Karpas-422 (cell line): ENCODE measurements around the gene RUNX2. TPM values are rescaled to one million over a fixed set of nuclear protein-coding genes. Genes with fewer than 3 reads are reported as not detected.

Source experiments
- DNase-seq: peaks from one replicate; pipeline ENCODE4 v3.0.0-alpha.2; 2015
- H2AFZ ChIP-seq: fragments of 200-600 bp; sonication (generic); 2 replicates; pipeline ENCODE4 v1.6.1; 2014; ENCODE audit warnings: antibody characterized with exemption, low read length, mixed read lengths
- H3K27ac ChIP-seq: fragments of 200-600 bp; sonication (generic); 2 replicates; pipeline ENCODE4 v1.5.1; 2014; ENCODE audit warnings: mild to moderate bottlenecking, low read length, moderate library complexity
- H3K27me3 ChIP-seq: fragments of 200-600 bp; sonication (generic); 2 replicates; pipeline ENCODE4 v1.6.1; 2014; ENCODE audit warnings: low read length, mixed read lengths
- H3K36me3 ChIP-seq: fragments of 200-600 bp; sonication (generic); 2 replicates; pipeline ENCODE4 v1.6.1; 2014; ENCODE audit warnings: low read length, mixed read lengths; ENCODE audit not compliant: insufficient read depth
- H3K4me1 ChIP-seq: fragments of 200-600 bp; sonication (generic); 2 replicates; pipeline ENCODE4 v1.6.1; 2014; ENCODE audit warnings: mild to moderate bottlenecking, low read length, mixed read lengths
- H3K4me2 ChIP-seq: fragments of 200-600 bp; sonication (generic); 2 replicates; pipeline ENCODE4 v1.6.1; 2014; ENCODE audit warnings: low read length, low read depth, mild to moderate bottlenecking; ENCODE audit not compliant: poor library complexity, severe bottlenecking
- H3K4me3 ChIP-seq: fragments of 200-600 bp; sonication (generic); 2 replicates; pipeline ENCODE4 v1.5.1; 2014; ENCODE audit warnings: mild to moderate bottlenecking, antibody characterized with exemption, low read length, mixed read lengths
- H3K79me2 ChIP-seq: fragments of 200-600 bp; sonication (generic); 2 replicates; pipeline ENCODE4 v1.6.1; 2014; ENCODE audit warnings: mild to moderate bottlenecking, low read length, mixed read lengths
- H3K9ac ChIP-seq: fragments of 200-600 bp; sonication (generic); 2 replicates; pipeline ENCODE4 v1.6.0; 2014; ENCODE audit warnings: low read length
- H3K9me2 ChIP-seq: fragments of 200-600 bp; sonication (generic), shearing (Covaris generic); replicated peaks from 2 replicates; pipeline ENCODE4 v1.6.0; 2014; ENCODE audit warnings: mild to moderate bottlenecking, low read length, moderate library complexity; ENCODE audit not compliant: insufficient read depth
- H3K9me3 ChIP-seq: fragments of 300-700, 200-600 bp; sonication (generic); 2 replicates; pipeline ENCODE4 v1.6.1; 2014; ENCODE audit warnings: low read length, mixed read lengths
- H4K20me1 ChIP-seq: fragments of 200-600 bp; sonication (generic); 2 replicates; pipeline ENCODE4 v1.6.1; 2014; ENCODE audit warnings: mild to moderate bottlenecking, antibody characterized with exemption, low read length, low read depth; ENCODE audit not compliant: insufficient read depth
- total RNA-seq: library from RNA; depleted of rRNA; stranded (reverse); fragments of >200 nt; shearing (Covaris generic); gene quantifications from 2 replicates; pipeline ENCODE4 v1.2.3, GENCODE V29; 2014; ENCODE audit warnings: low replicate concordance

RUNX2 gene
- total RNA-seq, 1 experiment from 2014 or later, result 0.19 TPM

- H3K4me3 ChIP-seq, result no peak overlapping the region
- no peak overlapping the region for H2AFZ ChIP-seq
- no peaks in the 10 kb centered on the region for H3K9me2 ChIP-seq
- no peaks in the 10 kb centered on the region for H3K9me3 ChIP-seq
- H3K36me3 ChIP-seq, result no peaks in the 10 kb centered on the region
- no peaks in the 10 kb centered on the region for H3K79me2 ChIP-seq
- no peaks in the 10 kb centered on the region for H3K4me1 ChIP-seq
- no peak for DNase-seq
- H3K27me3 ChIP-seq, result no peaks in the 10 kb centered on the region
- H3K9ac ChIP-seq, result no peak overlapping the region
- no peak overlapping the region for H3K27ac ChIP-seq
- H4K20me1 ChIP-seq, result no peaks in the 10 kb centered on the region
- no peak overlapping the region for H3K4me2 ChIP-seq
Measured at GRCh38 chr6:45454008-45454911, 126.1 kb downstream of the RUNX2 start.

GRCh38 chr6:45455408-45455807 is 127.3 kb downstream of the RUNX2 start:
- Histone ChIP-seq H4K20me1 (no peaks in the 10 kb centered on the region), H3K27me3 (no peaks in the 10 kb centered on the region), H3K36me3 (no peaks in the 10 kb centered on the region), H3K27ac (no peak overlapping the region), H3K4me2 (no peak overlapping the region), H3K9me3 (no peaks in the 10 kb centered on the region), H3K4me3 (no peak overlapping the region), H3K79me2 (no peaks in the 10 kb centered on the region), H2AFZ (no peak overlapping the region), H3K4me1 (no peaks in the 10 kb centered on the region), H3K9me2 (no peaks in the 10 kb centered on the region), H3K9ac (no peak overlapping the region)
- no peak for DNase-seq

- DNase-seq, result no peak
- no peaks in the 10 kb centered on the region for H3K9me2 ChIP-seq
- no peaks in the 10 kb centered on the region for H4K20me1 ChIP-seq
- no peak overlapping the region for H3K4me3 ChIP-seq
- H3K27ac ChIP-seq, result no peak overlapping the region
- H3K9ac ChIP-seq, result no peak overlapping the region
- H3K9me3 ChIP-seq, result no peaks in the 10 kb centered on the region
- no peaks in the 10 kb centered on the region for H3K36me3 ChIP-seq
- H3K79me2 ChIP-seq, result no peaks in the 10 kb centered on the region
- no peak overlapping the region for H3K4me2 ChIP-seq
- no peaks in the 10 kb centered on the region for H3K27me3 ChIP-seq
- no peak overlapping the region for H2AFZ ChIP-seq
- no peaks in the 10 kb centered on the region for H3K4me1 ChIP-seq
Measured at GRCh38 chr6:45457141-45457540, 129.0 kb downstream of the RUNX2 start.

- Histone ChIP-seq H3K27me3 (no peaks in the 10 kb centered on the region), H3K4me1 (no peaks in the 10 kb centered on the region), H3K79me2 (no peaks in the 10 kb centered on the region), H3K27ac (no peak overlapping the region), H3K4me3 (no peak overlapping the region), H3K9me2 (no peaks in the 10 kb centered on the region), H2AFZ (no peak overlapping the region), H3K36me3 (no peaks in the 10 kb centered on the region), H4K20me1 (no peaks in the 10 kb centered on the region), H3K4me2 (no peak overlapping the region), H3K9me3 (no peaks in the 10 kb centered on the region), H3K9ac (no peak overlapping the region)
- DNase-seq, result no peak
Measured at GRCh38 chr6:45458672-45459071, 130.5 kb downstream of the RUNX2 start.

GRCh38 chr6:45460166-45460565 is 132.0 kb downstream of the RUNX2 start:
- no peaks in the 10 kb centered on the region for H3K27me3 ChIP-seq
- no peaks in the 10 kb centered on the region for H3K9me3 ChIP-seq
- DNase-seq, result no peak
- H3K4me2 ChIP-seq, result no peak overlapping the region
- no peaks in the 10 kb centered on the region for H3K9me2 ChIP-seq
- no peaks in the 10 kb centered on the region for H3K79me2 ChIP-seq
- no peak overlapping the region for H2AFZ ChIP-seq
- no peak overlapping the region for H3K27ac ChIP-seq
- H3K4me3 ChIP-seq, result no peak overlapping the region
- no peaks in the 10 kb centered on the region for H3K36me3 ChIP-seq
- no peaks in the 10 kb centered on the region for H3K4me1 ChIP-seq
- no peak overlapping the region for H3K9ac ChIP-seq
- no peaks in the 10 kb centered on the region for H4K20me1 ChIP-seq

GRCh38 chr6:45461486-45461885 is 133.4 kb downstream of the RUNX2 start:
- Histone ChIP-seq H3K36me3 (no peaks in the 10 kb centered on the region), H3K4me2 (no peak overlapping the region), H3K9ac (no peak overlapping the region), H2AFZ (no peak overlapping the region), H3K79me2 (no peaks in the 10 kb centered on the region), H4K20me1 (no peaks in the 10 kb centered on the region), H3K9me2 (no peaks in the 10 kb centered on the region), H3K27ac (no peak overlapping the region), H3K4me3 (no peak overlapping the region), H3K27me3 (no peaks in the 10 kb centered on the region), H3K9me3 (no peaks in the 10 kb centered on the region), H3K4me1 (no peaks in the 10 kb centered on the region)
- no peak for DNase-seq

GRCh38 chr6:45462190-45463134 is 134.3 kb downstream of the RUNX2 start:
- Histone ChIP-seq H3K4me3 (no peak overlapping the region), H2AFZ (no peak overlapping the region), H4K20me1 (no peaks in the 10 kb centered on the region), H3K27me3 (no peaks in the 10 kb centered on the region), H3K79me2 (no peaks in the 10 kb centered on the region), H3K4me1 (no peaks in the 10 kb centered on the region), H3K36me3 (no peaks in the 10 kb centered on the region), H3K27ac (no peak overlapping the region), H3K9ac (no peak overlapping the region), H3K9me3 (no peaks in the 10 kb centered on the region), H3K4me2 (no peak overlapping the region), H3K9me2 (no peaks in the 10 kb centered on the region)
- DNase-seq, result no peak

- no peak overlapping the region for H2AFZ ChIP-seq
- no peaks in the 10 kb centered on the region for H3K79me2 ChIP-seq
- H3K9ac ChIP-seq, result no peak overlapping the region
- DNase-seq, result no peak
- no peaks in the 10 kb centered on the region for H3K9me3 ChIP-seq
- H3K4me2 ChIP-seq, result no peak overlapping the region
- no peaks in the 10 kb centered on the region for H3K36me3 ChIP-seq
- H3K4me3 ChIP-seq, result no peak overlapping the region
- no peaks in the 10 kb centered on the region for H3K4me1 ChIP-seq
- H3K27me3 ChIP-seq, result no peaks in the 10 kb centered on the region
- no peaks in the 10 kb centered on the region for H3K9me2 ChIP-seq
- no peaks in the 10 kb centered on the region for H4K20me1 ChIP-seq
- no peak overlapping the region for H3K27ac ChIP-seq
Measured at GRCh38 chr6:45464685-45465084, 136.6 kb downstream of the RUNX2 start.
